ENCODE data around the gene LTBP2. TPM values are rescaled to one million over a fixed set of nuclear protein-coding genes. Genes with fewer than 3 reads are reported as not detected.

LTBP2 gene
- total and polyA plus RNA-seq, 2 of the 8 experiments (the other 6 are each of a cell fraction or from before 2014, with no cell fraction given), result 0.48 to 0.89 TPM

DNA sequence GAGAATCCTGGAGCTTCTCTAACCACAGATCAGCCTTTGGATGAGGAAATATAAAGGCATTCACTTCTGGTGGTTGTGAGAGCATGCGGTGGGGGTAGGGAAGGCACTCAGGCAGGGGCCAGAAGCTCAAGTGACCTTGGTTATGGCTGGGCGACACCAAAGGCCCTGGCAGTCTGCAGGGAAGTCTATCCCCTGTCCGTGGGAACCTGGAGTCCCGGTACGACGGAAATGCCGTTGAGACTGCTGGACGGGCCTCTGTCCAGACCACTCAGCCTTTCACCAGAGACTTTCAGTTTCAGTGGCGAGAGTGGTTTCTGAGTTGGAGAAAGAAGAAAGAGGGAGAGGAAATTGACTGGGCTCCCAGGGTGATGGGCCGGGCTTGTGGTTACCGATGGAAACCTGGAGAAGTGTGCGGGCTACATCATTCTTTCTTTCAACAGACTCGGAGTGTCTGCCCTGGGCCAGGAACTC, 97.5 kb downstream of the LTBP2 start (continued):
- no peak for TF ChIP-seq RXRA (IDR thresholded peaks at IDR 0.05; ENCODE audit: insufficient read depth, low read depth, low read length)
- TF ChIP-seq POLR2AphosphoS5 (IDR thresholded peaks at IDR 0.05; ENCODE audit: low read depth, low read length), result no peak
- no peak for TF ChIP-seq SP2 (IDR thresholded peaks at IDR 0.05; ENCODE audit: low read length)
- TF ChIP-seq SIN3A (conservative IDR thresholded peaks at IDR 0.05 in 1 of 2, IDR thresholded peaks at IDR 0.05 in 1 of 2; ENCODE audit: low read depth in 1 of 2, low read length in 2 of 2), result no peak
- TF ChIP-seq RBBP5 (IDR thresholded peaks at IDR 0.05; ENCODE audit: borderline replicate concordance, low read depth, low read length), result no peak
- no peak for TF ChIP-seq SP4 (IDR thresholded peaks at IDR 0.05; ENCODE audit: low read length)
- TF ChIP-seq SIRT6 (IDR thresholded peaks at IDR 0.05; ENCODE audit: low read length), result no peak
- no peak for TF ChIP-seq SUZ12 (IDR thresholded peaks at IDR 0.05; ENCODE audit: low read length)

Data from H1 (cell line).